GM21786 (cell line): ENCODE results near the gene GTF2H3.

Experiments
- ATAC-seq: cut with Tn5 transposase; IDR thresholded peaks from one replicate; pipeline ENCODE4 v1.9.1; 2021; ENCODE audit not compliant: unreplicated experiment

The GTF2H3 gene

GRCh38 chr12:123645380-123645779, 11.8 kb downstream of the GTF2H3 start:
- ATAC-seq = no peak

- no peak for ATAC-seq
Observed at GRCh38 chr12:123645878-123646277, 12.2 kb downstream of the GTF2H3 start.

- ATAC-seq = no peak
Observed at GRCh38 chr12:123648401-123648800, 14.8 kb downstream of the GTF2H3 start.

GRCh38 chr12:123654129-123654701, 20.6 kb downstream of the GTF2H3 start:
- ATAC-seq = no peak

- peak; percentile 90 for ATAC-seq
Observed at GRCh38 chr12:123655420-123655819, 21.8 kb downstream of the GTF2H3 start.

- ATAC-seq = no peak
Observed at GRCh38 chr12:123656392-123656791, 22.8 kb downstream of the GTF2H3 start.

- ATAC-seq = no peak
Observed at GRCh38 chr12:123657211-123657610, 23.6 kb downstream of the GTF2H3 start.

- ATAC-seq = no peak
Observed at GRCh38 chr12:123659996-123660727, 26.5 kb downstream of the GTF2H3 start.

GRCh38 chr12:123667771-123668170, 34.1 kb downstream of the GTF2H3 start:
- no peak for ATAC-seq

- peak; percentile 98 for ATAC-seq
Observed at GRCh38 chr12:123670882-123671728, 37.5 kb downstream of the GTF2H3 start, which contains the start of gene TCTN2. TSS of gene TCTN2 (plus strand) at chr12:123671113. CDS start at chr12:123671241, 128 bp downstream.

- ATAC-seq = no peak
Observed at GRCh38 chr12:123671876-123672275, 38.2 kb downstream of the GTF2H3 start.

GRCh38 chr12:123675436-123675835, 41.8 kb downstream of the GTF2H3 start:
- no peak for ATAC-seq

GRCh38 chr12:123676616-123677320, 43.1 kb downstream of the GTF2H3 start:
- ATAC-seq = no peak

- ATAC-seq = no peak
Observed at GRCh38 chr12:123678981-123679380, 45.4 kb downstream of the GTF2H3 start.

GRCh38 chr12:123681605-123682004, 48.0 kb downstream of the GTF2H3 start:
- ATAC-seq = peak; percentile 50

- no peak for ATAC-seq
Observed at GRCh38 chr12:123683964-123684363, 50.3 kb downstream of the GTF2H3 start.

GRCh38 chr12:123686636-123687190, 53.1 kb downstream of the GTF2H3 start:
- no peak for ATAC-seq

- no peak for ATAC-seq
Observed at GRCh38 chr12:123690191-123690840, 56.7 kb downstream of the GTF2H3 start.

GRCh38 chr12:123696207-123696606, 62.6 kb downstream of the GTF2H3 start:
- no peak for ATAC-seq

GRCh38 chr12:123696646-123697045, 63.0 kb downstream of the GTF2H3 start:
- no peak for ATAC-seq
